Measurements from ENCODE around the gene SULF2. TPM values are rescaled to one million over a fixed set of nuclear protein-coding genes. Genes with fewer than 3 reads are reported as not detected.

SULF2 gene
- total and polyA plus RNA-seq, 2 of the 13 experiments (the other 11 are each of a cell fraction or from before 2014, with no cell fraction given): 7.2 to 50.9 TPM

- WGBS (ENCODE audit: low lambda C conversion rate): 98% methylated on average over 2 of the region's 2 CpGs
- DNase-seq (ENCODE audit: low spot score): no peak
- H3K4me3 ChIP-seq (replicated peaks in 1 of 3; ENCODE audit: insufficient read depth in 1 of 3, low read depth in 2 of 3, low read length in 3 of 3): no peak overlapping the region
- ChIA-PET POLR2A (interaction anchor here (3.0 kb wide), 1 partner anchor 113 kb away, joined by 10 read pairs; the partner anchor contains the start of gene NCOA3), CTCF (ENCODE audit: low intra/inter-chr PET ratio, low total read pairs) (no interaction called here)
- H3K4me1 ChIP-seq (ENCODE audit: insufficient read depth, low read length): peaks cover 10% of the 10 kb centered on the region; the same call in 1 of the 2 replicates
- no peak for ATAC-seq
- H3K4me2 ChIP-seq (ENCODE audit: low read depth, low read length): no peak overlapping the region
- no peaks in the 10 kb centered on the region; the same call in 1 of the 2 replicates for H4K20me1 ChIP-seq (ENCODE audit: insufficient read depth, low read length)
- no peak overlapping the region for H3K9ac ChIP-seq (ENCODE audit: insufficient read depth, low read depth, low read length)
- 0 out of 5 replicates have a peak, but pooled peaks cover 0 to 2% of the 10 kb centered on the region in 2 experiments for H3K36me3 ChIP-seq (replicated peaks in 1 of 2; ENCODE audit: control insufficient read depth in 1 of 2, insufficient read depth in 2 of 2, low read length in 2 of 2)
- intact Hi-C loops (cut with micrococcal nuclease; ENCODE audit: unreplicated experiment) (no loop called here), in situ Hi-C loops (cut with HindIII; ENCODE audit: extremely low pct_ligation_motif_present, low pct_unique_long_range_greater_than_20kb) (no loop called here)
- TSS peak; percentile 22 for BruUV-seq (replicated peaks)
- FAIRE-seq: no peak
- no peak overlapping the region for H3K27ac ChIP-seq (ENCODE audit: extremely low read length, insufficient read depth, low read length)
- H3K27me3 ChIP-seq (ENCODE audit: control insufficient read depth in 1 of 2, insufficient read depth in 2 of 2, low read length in 2 of 2): no peaks in the 10 kb centered on the region
- peaks cover 61% of the 10 kb centered on the region for H3K79me2 ChIP-seq (ENCODE audit: insufficient read depth, low read length)
- no peak overlapping the region for H2AFZ ChIP-seq (ENCODE audit: low read length)
- H3K9me3 ChIP-seq (ENCODE audit: low read length): no peaks in the 10 kb centered on the region
- peak; percentile 57 for TF ChIP-seq ZNF629 (CRISPR knock-in tag; conservative IDR thresholded peaks at IDR 0.05)
- TF ChIP-seq ZNF816 (CRISPR knock-in tag; IDR thresholded peaks at IDR 0.05; ENCODE audit: borderline replicate concordance): no peak
- TF ChIP-seq MLXIP (CRISPR knock-in tag; IDR thresholded peaks at IDR 0.05; ENCODE audit: borderline replicate concordance): no peak
Observed at GRCh38 chr20:47614703-47615309, 170.5 kb downstream of the SULF2 start.

GRCh38 chr20:47612670-47613069 is 172.6 kb downstream of the SULF2 start:
- in situ Hi-C loops (cut with HindIII; ENCODE audit: extremely low pct_ligation_motif_present, low pct_unique_long_range_greater_than_20kb) (no loop called here), intact Hi-C loops (cut with micrococcal nuclease; ENCODE audit: unreplicated experiment) (no loop called here)
- Histone ChIP-seq H4K20me1 (ENCODE audit: insufficient read depth, low read length) (no peaks in the 10 kb centered on the region; the same call in 1 of the 2 replicates), H3K79me2 (ENCODE audit: insufficient read depth, low read length) (peaks cover 69% of the 10 kb centered on the region), H3K4me3 (replicated peaks in 1 of 3; ENCODE audit: insufficient read depth in 1 of 3, low read depth in 2 of 3, low read length in 3 of 3) (no peak overlapping the region), H3K9ac (ENCODE audit: insufficient read depth, low read depth, low read length) (no peak overlapping the region), H3K4me2 (ENCODE audit: low read depth, low read length) (no peak overlapping the region), H3K4me1 (ENCODE audit: insufficient read depth, low read length) (peaks cover 10% of the 10 kb centered on the region; the same call in 1 of the 2 replicates), H2AFZ (ENCODE audit: low read length) (no peak overlapping the region), H3K9me3 (ENCODE audit: low read length) (no peaks in the 10 kb centered on the region), H3K27ac (ENCODE audit: extremely low read length, insufficient read depth, low read length) (no peak overlapping the region), H3K27me3 (ENCODE audit: control insufficient read depth in 1 of 2, insufficient read depth in 2 of 2, low read length in 2 of 2) (no peaks in the 10 kb centered on the region), H3K36me3 (replicated peaks in 1 of 2; ENCODE audit: control insufficient read depth in 1 of 2, insufficient read depth in 2 of 2, low read length in 2 of 2) (0 out of 5 replicates have a peak, but pooled peaks cover 0 to 2% of the 10 kb centered on the region in 2 experiments)
- ChIA-PET POLR2A (no interaction called here), CTCF (ENCODE audit: low intra/inter-chr PET ratio, low total read pairs) (no interaction called here)
- ATAC-seq (no peak), DNase-seq (ENCODE audit: low spot score) (no peak), FAIRE-seq (no peak)
- 98% methylated on average over 2 of the region's 2 CpGs for WGBS (ENCODE audit: low lambda C conversion rate)
- TF ChIP-seq USF2 (IDR thresholded peaks at IDR 0.05; ENCODE audit: low read depth, low read length) (no peak), USF2 (CRISPR knock-in tag; IDR thresholded peaks at IDR 0.05; ENCODE audit: borderline replicate concordance) (no peak), ZNF839 (CRISPR knock-in tag; IDR thresholded peaks at IDR 0.05; ENCODE audit: borderline replicate concordance) (no peak), ZMYM3 (CRISPR knock-in tag; IDR thresholded peaks at IDR 0.05) (no peak), ZNF766 (CRISPR knock-in tag; IDR thresholded peaks at IDR 0.05; ENCODE audit: borderline replicate concordance) (no peak), ZNF333 (CRISPR knock-in tag; IDR thresholded peaks at IDR 0.05; ENCODE audit: borderline replicate concordance) (no peak), CENPBD1 (CRISPR knock-in tag; IDR thresholded peaks at IDR 0.05; ENCODE audit: borderline replicate concordance, low read depth) (no peak), JARID2 (CRISPR knock-in tag; IDR thresholded peaks at IDR 0.05; ENCODE audit: insufficient replicate concordance) (no peak)
- BruUV-seq (replicated peaks): no TSS peak

All from HepG2 (cell line).